Naive thymus-derived CD8-positive, alpha-beta T cell (primary cell): ENCODE results near the gene RNASE4. TPM values are rescaled to one million over a fixed set of nuclear protein-coding genes. Genes with fewer than 3 reads are reported as not detected.
A peak's percentile ranks its signal among the peaks of the same experiment; 100 is the strongest.
"Not testable (repeated sequence)": the region's sequence is repeated elsewhere in the genome, so short reads cannot be mapped to it uniquely, and the experiment has no call there.

Experiments
- ATAC-seq, 2 donors: fragments of 150-1000 bp; cut with Tn5 transposase in 1 of 2; sonication (Bioruptor Pico), chemical (Tn5 transposase) in 1 of 2; 1 replicate in 1 of 2; 2 replicates in 1 of 2; pipeline ENCODE4 v1.10.0; 2021; ENCODE audit warnings: mild to moderate bottlenecking in 2 of 2, moderate library complexity in 2 of 2
- POLR2A ChIA-PET: fragments of 350-600 bp; sonication (Branson Sonifier 250); formaldehyde crosslinking; loops from one replicate; lab custom pipeline; 2021; ENCODE audit warnings: antibody characterized with exemption; lab: Charles Lee
- DNase-seq, 10 donors: peaks; one replicate each; pipeline versions ENCODE4 v3.0.0 to v3.0.0-alpha.2; 2020 to 2022
- H3K27ac Mint-ChIP-seq, 10 donors: one replicate each; pipeline ENCODE4 v1.8.0; 2020 to 2022; ENCODE audit warnings: mild to moderate bottlenecking in 10 of 10, mixed read lengths in 10 of 10, moderate library complexity in 4 of 10, inconsistent platforms in 1 of 10
- H3K27me3 Mint-ChIP-seq, 5 donors: one replicate each; pipeline ENCODE4 v1.8.0; 2021 to 2022; ENCODE audit warnings: mixed read lengths in 5 of 5
- H3K36me3 Mint-ChIP-seq, 3 donors: one replicate each; pipeline ENCODE4 v1.8.0; 2020 to 2022; ENCODE audit warnings: mixed read lengths in 3 of 3, mild to moderate bottlenecking in 2 of 3, inconsistent platforms in 1 of 3
- H3K4me1 Mint-ChIP-seq, 4 donors: one replicate each; pipeline ENCODE4 v1.8.0; 2021 to 2022; ENCODE audit warnings: mixed read lengths in 4 of 4
- H3K4me3 Mint-ChIP-seq, 10 donors: one replicate each; pipeline ENCODE4 v1.8.0; 2020 to 2022; ENCODE audit warnings: mild to moderate bottlenecking in 10 of 10, mixed read lengths in 10 of 10, moderate library complexity in 6 of 10, inconsistent platforms in 1 of 10
- H3K9me3 Mint-ChIP-seq, 9 donors: one replicate each; pipeline ENCODE4 v1.8.0; 2020 to 2022; ENCODE audit warnings: mixed read lengths in 9 of 9, mild to moderate bottlenecking in 3 of 9, inconsistent platforms in 1 of 9, moderate library complexity in 1 of 9
- polyA plus RNA-seq, 3 donors: library from polyadenylated mRNA; unstranded; fragments of 300-500 nt; fragmentation: Illumina TruSeq; gene quantifications; one replicate each; pipeline ENCODE4 v1.2.3, GENCODE V29; 2021
- total RNA-seq, 8 experiments: library from RNA in 2 of 8; stranded (reverse) in 2 of 8; gene quantifications; one replicate each; pipeline ENCODE4 v1.2.3 and lab custom pipeline; 2021 to 2026

Gene RNASE4
- total and polyA plus RNA-seq, 5 experiments from 2014 or later = 0.46 to 0.63 TPM; not detected in 3

- Mint-ChIP-seq H3K36me3 (no peaks in the 10 kb centered on the region), H3K4me1 (peaks cover 3 to 28% (median 6%) of the 10 kb centered on the region in 4 donors), H3K27ac (no peak overlapping the region), H3K4me3 (no peak overlapping the region), H3K27me3 (peaks cover 0 to 7% (median 2%) of the 10 kb centered on the region in 5 donors), H3K9me3 (no peaks in the 10 kb centered on the region)
- ATAC-seq (no peak), DNase-seq (no peak)
- POLR2A ChIA-PET = no interaction called here
Measured at GRCh38 chr14:20712904-20713303, 28.5 kb downstream of the RNASE4 start.

GRCh38 chr14:20714593-20715250, 30.4 kb downstream of the RNASE4 start:
- Mint-ChIP-seq H3K36me3 (no peaks in the 10 kb centered on the region), H3K27ac (peak overlapping the region in 1 of 10 donors; percentile 74), H3K4me1 (peaks cover 3 to 32% (median 6%) of the 10 kb centered on the region in 4 donors), H3K4me3 (no peak overlapping the region), H3K9me3 (no peaks in the 10 kb centered on the region), H3K27me3 (peaks cover 0 to 5% (median 2%) of the 10 kb centered on the region in 5 donors)
- ATAC-seq (no peak), DNase-seq (no peak)
- POLR2A ChIA-PET = no interaction called here

- H3K4me3 Mint-ChIP-seq = no peak overlapping the region
- peaks cover 17 to 37% (median 23%) of the 10 kb centered on the region in 5 donors for H3K27me3 Mint-ChIP-seq
- H3K4me1 Mint-ChIP-seq = peaks cover 3 to 33% (median 9%) of the 10 kb centered on the region in 4 donors
- no peak overlapping the region for H3K27ac Mint-ChIP-seq
- DNase-seq (no peak), ATAC-seq (no peak)
- no peaks in the 10 kb centered on the region for H3K36me3 Mint-ChIP-seq
- H3K9me3 Mint-ChIP-seq = no peaks in the 10 kb centered on the region
- POLR2A ChIA-PET = no interaction called here
Measured at GRCh38 chr14:20719777-20720176, 35.4 kb downstream of the RNASE4 start.

GRCh38 chr14:20720741-20721140, 36.4 kb downstream of the RNASE4 start:
- Mint-ChIP-seq H3K4me1 (peaks cover 0 to 29% (median 4%) of the 10 kb centered on the region in 4 donors), H3K9me3 (no peaks in the 10 kb centered on the region), H3K27ac (no peak overlapping the region), H3K36me3 (no peaks in the 10 kb centered on the region), H3K4me3 (no peak overlapping the region), H3K27me3 (peaks cover 18 to 46% (median 32%) of the 10 kb centered on the region in 5 donors)
- ATAC-seq (no peak), DNase-seq (no peak)
- POLR2A ChIA-PET = no interaction called here

- DNase-seq (no peak), ATAC-seq (no peak)
- peaks cover 0 to 24% (median 3%) of the 10 kb centered on the region in 4 donors for H3K4me1 Mint-ChIP-seq
- H3K36me3 Mint-ChIP-seq = no peaks in the 10 kb centered on the region
- H3K9me3 Mint-ChIP-seq = no peaks in the 10 kb centered on the region
- POLR2A ChIA-PET = no interaction called here
- H3K27ac Mint-ChIP-seq = no peak overlapping the region
- peaks cover 23 to 57% (median 43%) of the 10 kb centered on the region in 5 donors for H3K27me3 Mint-ChIP-seq
- H3K4me3 Mint-ChIP-seq = no peak overlapping the region
Measured at GRCh38 chr14:20722016-20722415, 37.7 kb downstream of the RNASE4 start.

- no peak for DNase-seq
- H3K9me3 Mint-ChIP-seq = no peaks in the 10 kb centered on the region
- H3K4me3 Mint-ChIP-seq = peak overlapping the region in 2 of 10 donors; percentile 16 to 46
- POLR2A ChIA-PET = no interaction called here
- H3K4me1 Mint-ChIP-seq = peaks cover 0 to 21% (median 3%) of the 10 kb centered on the region in 4 donors
- peaks cover 31 to 61% (median 50%) of the 10 kb centered on the region in 5 donors for H3K27me3 Mint-ChIP-seq
- ATAC-seq = peak in 1 of 2 donors; percentile 42
- H3K27ac Mint-ChIP-seq = no peak overlapping the region
- no peaks in the 10 kb centered on the region for H3K36me3 Mint-ChIP-seq
Measured at GRCh38 chr14:20723488-20723887, 39.1 kb downstream of the RNASE4 start.

GRCh38 chr14:20726121-20726520, 41.8 kb downstream of the RNASE4 start:
- POLR2A ChIA-PET, ATAC-seq, DNase-seq, H3K36me3 Mint-ChIP-seq, H3K4me3 Mint-ChIP-seq, H3K9me3 Mint-ChIP-seq: not testable (repeated sequence)
- Mint-ChIP-seq H3K27me3 (peaks cover 28 to 64% (median 45%) of the 10 kb centered on the region in 5 donors), H3K27ac (peak overlapping the region in 1 of 10 donors; percentile 26), H3K4me1 (peaks cover 0 to 16% (median 3%) of the 10 kb centered on the region in 4 donors)

- peaks cover 28 to 60% (median 41%) of the 10 kb centered on the region in 5 donors for H3K27me3 Mint-ChIP-seq
- H3K27ac Mint-ChIP-seq = peak overlapping the region in 1 of 10 donors; percentile 26
- peaks cover 0 to 16% (median 3%) of the 10 kb centered on the region in 4 donors for H3K4me1 Mint-ChIP-seq
- no peaks in the 10 kb centered on the region for H3K36me3 Mint-ChIP-seq
- no peak overlapping the region for H3K4me3 Mint-ChIP-seq
- H3K9me3 Mint-ChIP-seq = no peaks in the 10 kb centered on the region
- no peak for DNase-seq
- POLR2A ChIA-PET = no interaction called here
- ATAC-seq = no peak
Measured at GRCh38 chr14:20726531-20726930, 42.2 kb downstream of the RNASE4 start.

GRCh38 chr14:20730891-20731290, 46.5 kb downstream of the RNASE4 start:
- Mint-ChIP-seq H3K9me3 (no peaks in the 10 kb centered on the region), H3K4me1 (peaks cover 0 to 12% (median 0%) of the 10 kb centered on the region in 4 donors), H3K27ac (no peak overlapping the region), H3K4me3 (no peak overlapping the region), H3K27me3 (peaks cover 13 to 24% (median 19%) of the 10 kb centered on the region in 5 donors), H3K36me3 (peaks cover 0 to 2% (median 0%) of the 10 kb centered on the region in 3 donors)
- DNase-seq = no peak
- no peak for ATAC-seq
- POLR2A ChIA-PET = no interaction called here

- ATAC-seq = no peak
- peaks cover 0 to 6% (median 0%) of the 10 kb centered on the region in 4 donors for H3K4me1 Mint-ChIP-seq
- H3K36me3 Mint-ChIP-seq = peaks cover 0 to 2% (median 0%) of the 10 kb centered on the region in 3 donors
- H3K4me3 Mint-ChIP-seq = no peak overlapping the region
- no peak overlapping the region for H3K27ac Mint-ChIP-seq
- no peaks in the 10 kb centered on the region for H3K9me3 Mint-ChIP-seq
- DNase-seq = no peak
- POLR2A ChIA-PET = no interaction called here
- H3K27me3 Mint-ChIP-seq = peaks cover 5 to 12% (median 7%) of the 10 kb centered on the region in 5 donors
Measured at GRCh38 chr14:20732477-20732876, 48.1 kb downstream of the RNASE4 start.

GRCh38 chr14:20732979-20733635, 48.7 kb downstream of the RNASE4 start:
- Mint-ChIP-seq H3K4me3 (no peak overlapping the region), H3K27ac (no peak overlapping the region), H3K4me1 (peaks cover 0 to 6% (median 0%) of the 10 kb centered on the region in 4 donors), H3K36me3 (peaks cover 0 to 2% (median 0%) of the 10 kb centered on the region in 3 donors), H3K9me3 (no peaks in the 10 kb centered on the region), H3K27me3 (peaks cover 0 to 9% (median 4%) of the 10 kb centered on the region in 5 donors)
- POLR2A ChIA-PET = no interaction called here
- no peak for ATAC-seq
- DNase-seq = no peak

GRCh38 chr14:20733684-20734429, 49.5 kb downstream of the RNASE4 start:
- Mint-ChIP-seq H3K4me3 (no peak overlapping the region), H3K9me3 (no peaks in the 10 kb centered on the region), H3K27ac (no peak overlapping the region), H3K36me3 (peaks cover 0 to 2% (median 0%) of the 10 kb centered on the region in 3 donors), H3K27me3 (peaks cover 0 to 8% (median 7%) of the 10 kb centered on the region in 5 donors), H3K4me1 (peaks cover 0 to 6% (median 0%) of the 10 kb centered on the region in 4 donors)
- ATAC-seq (no peak), DNase-seq (no peak)
- POLR2A ChIA-PET = no interaction called here
